Spleen (tissue), 11 donors: ENCODE data around the gene BRD2. TPM values are rescaled to one million over a fixed set of nuclear protein-coding genes. Genes with fewer than 3 reads are reported as not detected.

Experiments
- DNase-seq: peaks from one replicate; pipeline ENCODE4 v3.0.0-alpha.2; 2020
- H3K27ac ChIP-seq, 8 donors: fragments of 200-600 bp; sonication (generic) in 7 of 8; 1 replicate in 4 of 8; 2 replicates in 4 of 8; pipeline versions ENCODE4 v1.5.0 to v1.8.0; 2016 to 2021; ENCODE audit warnings: inconsistent platforms in 4 of 8, mild to moderate bottlenecking in 4 of 8, moderate library complexity in 1 of 8
- H3K27me3 ChIP-seq, 7 donors: fragments of 200-600 bp; sonication (generic) in 6 of 7; replicated peaks in 1 of 7; 1 replicate in 4 of 7; 2 replicates in 3 of 7; pipeline versions ENCODE4 v1.5.0 to v1.8.0; 2016 to 2021; ENCODE audit warnings: inconsistent platforms in 3 of 7, mild to moderate bottlenecking in 1 of 7
- H3K36me3 ChIP-seq, 6 donors: fragments of 200-600 bp; sonication (generic) in 5 of 6; 1 replicate in 4 of 6; 2 replicates in 2 of 6; pipeline versions ENCODE4 v1.5.0 to v1.8.0; 2016 to 2021; ENCODE audit warnings: inconsistent platforms in 2 of 6
- H3K4me1 ChIP-seq, 6 donors: fragments of 200-600 bp; sonication (generic) in 5 of 6; 1 replicate in 3 of 6; 2 replicates in 3 of 6; pipeline versions ENCODE4 v1.5.0 to v1.8.0; 2016 to 2021; ENCODE audit warnings: inconsistent platforms in 3 of 6
- H3K4me3 ChIP-seq, 8 donors: fragments of 200-600 bp; sonication (generic) in 7 of 8; 1 replicate in 4 of 8; 2 replicates in 4 of 8; pipeline versions ENCODE4 v1.5.0 to v1.8.0; 2016 to 2021; ENCODE audit warnings: inconsistent platforms in 4 of 8, mild to moderate bottlenecking in 4 of 8, moderate library complexity in 2 of 8
- H3K9me3 ChIP-seq, 8 donors: fragments of 200-600 bp; sonication (generic) in 7 of 8; 1 replicate in 4 of 8; 2 replicates in 4 of 8; pipeline versions ENCODE4 v1.5.0 to v1.8.0; 2016 to 2021; ENCODE audit warnings: inconsistent platforms in 4 of 8
- CTCF ChIP-seq, 11 experiments: fragments of 200-600 bp in 7 of 11; fragments of 450-650 bp in 4 of 11; sonication (generic) in 4 of 11; IDR thresholded peaks in 8 of 11; conservative IDR thresholded peaks in 3 of 11; 1 replicate in 7 of 11; 2 replicates in 4 of 11; pipeline versions ENCODE4 v1.4.0 to v1.8.0; 2016 to 2021; ENCODE audit warnings: antibody characterized with exemption in 11 of 11, inconsistent platforms in 4 of 11, mild to moderate bottlenecking in 1 of 11
- POLR2A ChIP-seq, 3 donors: fragments of 450-650 bp; IDR thresholded peaks; one replicate each; pipeline ENCODE4 v1.5.1; 2017; ENCODE audit warnings: antibody characterized with exemption in 3 of 3, mild to moderate bottlenecking in 1 of 3
- POLR2AphosphoS5 ChIP-seq, 3 donors: sonication (generic); formaldehyde crosslinking; IDR thresholded peaks; one replicate each; pipeline ENCODE4 v1.5.1; 2017; ENCODE audit warnings: antibody characterized with exemption in 3 of 3
- WGBS, 5 donors: extraction: QIAGEN DNeasy Blood & Tissue Kit in 3 of 5; methylation state at CpG; one replicate each; pipeline versions ENCODE4 v1.1.5 to v1.1.7; 2013 to 2018; 5-methylcytosine and 5-hydroxymethylcytosine counted together
- intact Hi-C: fragments of 100-400 bp; cut with DNase I; formaldehyde crosslinking; loops from one replicate; pipeline ENCODE4 v1.15.0; 2023; ENCODE audit warnings: low total_unique reads
- polyA plus RNA-seq, 3 donors: library from polyadenylated mRNA; stranded (reverse); fragments of 200-250 nt; gene quantifications; one replicate each; pipeline ENCODE4 v1.2.1, GENCODE V29; 2013
- total RNA-seq, 7 donors: library from RNA; depleted of rRNA in 3 of 7; stranded (reverse); fragments of >200 nt in 3 of 7; fragmentation: NEBNext Ultra II Directional in 4 of 7; extraction: Animal tissue kit (Norgen Biotek cat#: 25700) in 4 of 7; gene quantifications; one replicate each; pipeline versions ENCODE4 v1.1.0 to v1.2.1, GENCODE V29; 2016 to 2021
- donor health status: healthy with polysubstance abuse.
- donor health status: DM: no; HTN: no; CAD: no; lungs with moderate emphysema.
- donor health status: DM: no; HTN: no; CAD: no.
- donor health status: Bipolar disorder and iron deficiency.
- donor health status: healthy.
- donor health status: DM: no; HTN: no; CAD: no.
- donor health status: DM: yes; HTN: yes; CAD: no.

The BRD2 gene
- total and polyA plus RNA-seq, 10 donors = 80.5 to 277 (median 217) TPM

GRCh38 chr6:32931211-32931610 lies 37.2 kb upstream of the BRD2 start:
- WGBS, 5 donors = 0 to 37% (median 0%) methylated on average over 1 of the region's 1 CpG
- no peak for DNase-seq
- peaks cover 4 to 68% (median 46%) of the 10 kb centered on the region in 6 donors for H3K4me1 ChIP-seq

GRCh38 chr6:32932132-32932868 lies 36.1 kb upstream of the BRD2 start:
- no peaks in the 10 kb centered on the region for H3K9me3 ChIP-seq
- 79 to 94% (median 89%) methylated on average over 7 of the region's 7 CpGs for WGBS, 5 donors
- H3K4me3 ChIP-seq = no peak overlapping the region
- peak overlapping the region in 7 of 8 donors; percentile 24 to 96 (median 67) for H3K27ac ChIP-seq
- no peaks in the 10 kb centered on the region for H3K27me3 ChIP-seq
- peaks cover 0 to 33% (median 13%) of the 10 kb centered on the region in 6 donors for H3K36me3 ChIP-seq
- intact Hi-C loops = loop anchor here (5.0 kb wide), 1 partner anchor 50 kb away; no protein-coding TSS in a partner anchor
- TF ChIP-seq POLR2A (IDR thresholded peaks at IDR 0.05) (no peak), POLR2AphosphoS5 (IDR thresholded peaks at IDR 0.05) (no peak), CTCF (IDR thresholded peaks at IDR 0.05 in 8 of 11, conservative IDR thresholded peaks at IDR 0.05 in 3 of 11) (no peak)
- DNase-seq = no peak
- H3K4me1 ChIP-seq = peaks cover 7 to 79% (median 57%) of the 10 kb centered on the region in 6 donors

More at GRCh38 chr6:32931211-32931610, 37.2 kb upstream of the BRD2 start:
- Histone ChIP-seq H3K36me3 (peaks cover 0 to 22% (median 7%) of the 10 kb centered on the region in 6 donors), H3K27ac (peak overlapping the region; percentile 44 to 96 (median 64)), H3K9me3 (no peaks in the 10 kb centered on the region), H3K4me3 (no peak overlapping the region), H3K27me3 (no peaks in the 10 kb centered on the region)
- intact Hi-C loops = loop anchor here (5.0 kb wide), 1 partner anchor 51 kb away; no protein-coding TSS in a partner anchor
- no peak for TF ChIP-seq CTCF (IDR thresholded peaks at IDR 0.05 in 8 of 11, conservative IDR thresholded peaks at IDR 0.05 in 3 of 11)
- peak in 2 of 3 donors; percentile 36 to 53 for TF ChIP-seq POLR2AphosphoS5 (IDR thresholded peaks at IDR 0.05)

- Histone ChIP-seq H3K27me3 (no peaks in the 10 kb centered on the region), H3K27ac (peak overlapping the region in 6 of 8 donors; percentile 36 to 96 (median 62)), H3K36me3 (peaks cover 0 to 47% (median 20%) of the 10 kb centered on the region in 6 donors), H3K9me3 (no peaks in the 10 kb centered on the region), H3K4me3 (no peak overlapping the region), H3K4me1 (peaks cover 17 to 93% (median 70%) of the 10 kb centered on the region in 6 donors)
- intact Hi-C loops = loop anchor here (5.0 kb wide), 1 partner anchor 49 kb away; no protein-coding TSS in a partner anchor
- WGBS, 5 donors = 0 to 8% (median 5%) methylated on average over 3 of the region's 3 CpGs
- peak; percentile 49 to 86 (median 79) for TF ChIP-seq CTCF (IDR thresholded peaks at IDR 0.05 in 8 of 11, conservative IDR thresholded peaks at IDR 0.05 in 3 of 11)
- TF ChIP-seq POLR2A (IDR thresholded peaks at IDR 0.05) = no peak
- TF ChIP-seq POLR2AphosphoS5 (IDR thresholded peaks at IDR 0.05) = peak in 1 of 3 donors; percentile 80
- DNase-seq = peak; percentile 86
Observed at GRCh38 chr6:32933661-32934085, 34.7 kb upstream of the BRD2 start.
